GM23248 (cell line): ENCODE measurements around the gene LAMA2. TPM values are rescaled to one million over a fixed set of nuclear protein-coding genes. Genes with fewer than 3 reads are reported as not detected.
A peak's percentile ranks its signal among the peaks of the same experiment; 100 is the strongest.

Experiments
- DNase-seq: peaks from one replicate; pipeline ENCODE4 v3.0.0-alpha.2; 2015
- H2AFZ ChIP-seq: fragments of 200-600 bp; sonication (generic); 2 replicates; pipeline ENCODE4 v1.6.1; 2016; ENCODE audit warnings: antibody characterized with exemption
- H3F3A ChIP-seq: fragments of 200-600 bp; sonication (generic); 2 replicates; pipeline ENCODE4 v1.6.1; 2016; ENCODE audit warnings: mild to moderate bottlenecking, antibody characterized with exemption, mixed run types; ENCODE audit not compliant: insufficient read depth
- H3K27ac ChIP-seq: fragments of 200-600 bp; sonication (generic); 2 replicates; pipeline ENCODE4 v1.5.1; 2016; ENCODE audit warnings: mild to moderate bottlenecking
- H3K27me3 ChIP-seq: fragments of 200-600 bp; sonication (generic); replicated peaks from 2 replicates; pipeline ENCODE4 v1.6.1; 2016; ENCODE audit warnings: mild to moderate bottlenecking; ENCODE audit not compliant: insufficient read depth
- H3K36me3 ChIP-seq: fragments of 200-600 bp; sonication (generic); 2 replicates; pipeline ENCODE4 v1.6.1; 2016; ENCODE audit warnings: low read depth, mild to moderate bottlenecking
- H3K4me1 ChIP-seq: fragments of 200-600 bp; sonication (generic); 2 replicates; pipeline ENCODE4 v1.6.1; 2016; ENCODE audit warnings: mild to moderate bottlenecking; ENCODE audit not compliant: insufficient read depth
- H3K4me2 ChIP-seq: fragments of 200-600 bp; sonication (generic); one replicate; pipeline ENCODE4 v1.6.1; 2016; ENCODE audit warnings: mild to moderate bottlenecking; ENCODE audit not compliant: unreplicated experiment
- H3K4me3 ChIP-seq: fragments of 200-600 bp; sonication (generic); 2 replicates; pipeline ENCODE4 v1.5.1; 2016; ENCODE audit warnings: mild to moderate bottlenecking
- H3K79me2 ChIP-seq: fragments of 200-600 bp; sonication (generic); 2 replicates; pipeline ENCODE4 v1.6.1; 2016; ENCODE audit warnings: mild to moderate bottlenecking; ENCODE audit not compliant: insufficient read depth
- H3K9ac ChIP-seq: fragments of 200-600 bp; sonication (generic); 2 replicates; pipeline ENCODE4 v1.6.1; 2016; ENCODE audit warnings: mild to moderate bottlenecking
- H3K9me2 ChIP-seq: fragments of 200-600 bp; sonication (generic); 2 replicates; pipeline ENCODE4 v1.6.1; 2016; ENCODE audit warnings: mixed run types, mild to moderate bottlenecking, moderate library complexity; ENCODE audit not compliant: insufficient read depth
- H3K9me3 ChIP-seq: fragments of 200-600 bp; sonication (generic); one replicate; pipeline ENCODE4 v1.6.1; 2017; ENCODE audit warnings: low read depth
- H4K20me1 ChIP-seq: fragments of 200-600 bp; sonication (generic); 2 replicates; pipeline ENCODE4 v1.6.0; 2016; ENCODE audit not compliant: insufficient read depth
- EZH2 ChIP-seq: fragments of 200-600 bp; sonication (generic); IDR thresholded peaks from 2 replicates; pipeline ENCODE4 v1.6.1; 2018; ENCODE audit warnings: antibody characterized with exemption, mild to moderate bottlenecking; ENCODE audit not compliant: insufficient read depth, poor library complexity, severe bottlenecking
- EZH2phosphoT487 ChIP-seq: fragments of 200-600 bp; sonication (generic); IDR thresholded peaks from 2 replicates; pipeline ENCODE4 v1.6.1; 2018; ENCODE audit warnings: antibody characterized with exemption, moderate library complexity, mild to moderate bottlenecking, low read depth; ENCODE audit not compliant: insufficient read depth
- WGBS, 2 experiments: methylation state at CpG; one replicate each; pipeline ENCODE4 v1.1.6; 2015 to 2017; ENCODE audit warnings: low lambda C conversion rate in 2 of 2, low coverage in 1 of 2; ENCODE audit errors: missing lambda C conversion rate in 2 of 2; 5-methylcytosine and 5-hydroxymethylcytosine counted together
- in situ Hi-C: fragments of 300-500 bp; cut with MboI; formaldehyde crosslinking; loops from 2 replicates; pipeline ENCODE4 v1.15.0; 2020
- polyA plus RNA-seq: library from polyadenylated mRNA; unstranded; fragments of >200 nt; fragmentation: Nextera tagmentation; extraction: Ambion mirVana; gene quantifications from 2 replicates; pipeline ENCODE4 v1.2.1, GENCODE V29; 2016
- total RNA-seq: library from RNA; depleted of rRNA; stranded (reverse); fragments of >200 nt; shearing (Covaris generic); gene quantifications from 2 replicates; pipeline ENCODE4 v1.2.3, GENCODE V29; 2014

LAMA2 gene
- total and polyA plus RNA-seq, 2 experiments from 2014 or later, result 8.3 to 31.1 TPM

DNA sequence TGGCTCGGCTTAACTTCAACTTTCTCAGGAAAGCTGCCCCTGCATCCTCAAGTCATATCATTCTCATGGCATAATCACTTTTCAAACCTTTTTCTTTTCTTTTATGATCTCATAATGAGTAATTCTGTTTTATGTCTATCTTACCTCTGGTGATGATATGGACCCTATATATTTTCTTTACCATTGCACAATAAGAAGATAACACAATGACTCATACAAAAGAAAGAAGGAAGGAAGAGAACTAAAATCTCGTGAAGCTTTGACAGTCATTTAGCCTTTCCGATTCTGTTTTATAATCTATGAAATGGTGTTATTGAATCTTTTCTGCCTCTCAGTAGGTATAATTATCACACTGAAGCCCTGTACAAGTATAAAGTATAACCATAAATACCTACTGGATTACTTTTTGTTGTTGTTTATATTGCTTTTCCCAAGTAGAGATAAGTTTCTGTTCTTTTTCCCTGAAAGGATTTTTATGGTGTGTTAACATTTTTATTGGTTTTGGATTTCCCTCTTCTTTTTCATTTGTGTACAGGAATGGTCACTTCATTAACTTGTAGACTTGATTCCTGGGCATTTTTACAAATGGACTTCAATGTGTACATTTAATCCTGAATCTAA lies 300.9 kb downstream of the LAMA2 start:
- H3K9me3 ChIP-seq, result no peaks in the 10 kb centered on the region
- no peaks in the 10 kb centered on the region for H3K36me3 ChIP-seq
- H3K4me1 ChIP-seq, result peaks cover 57% of the 10 kb centered on the region
- peaks cover 35% of the 10 kb centered on the region for H3F3A ChIP-seq
- no peaks in the 10 kb centered on the region for H3K27me3 ChIP-seq
- H3K9me2 ChIP-seq, result no peaks in the 10 kb centered on the region
- no peaks in the 10 kb centered on the region for H4K20me1 ChIP-seq
- in situ Hi-C loops, result no loop called here
- peak overlapping the region; percentile 44 for H3K27ac ChIP-seq
- 0 out of 2 replicates have a peak overlapping the region, but pooled peaks have one; percentile 1 for H2AFZ ChIP-seq
- TF ChIP-seq EZH2phosphoT487, result no peak
- no peak for TF ChIP-seq EZH2
- H3K4me3 ChIP-seq, result no peak overlapping the region
- peak; percentile 52 for DNase-seq
- peak overlapping the region; percentile 31 for H3K4me2 ChIP-seq
- WGBS, 2 experiments, result 26 to 42% methylated on average over 3 of the region's 3 CpGs
- no peaks in the 10 kb centered on the region for H3K79me2 ChIP-seq
- no peak overlapping the region for H3K9ac ChIP-seq

DNA sequence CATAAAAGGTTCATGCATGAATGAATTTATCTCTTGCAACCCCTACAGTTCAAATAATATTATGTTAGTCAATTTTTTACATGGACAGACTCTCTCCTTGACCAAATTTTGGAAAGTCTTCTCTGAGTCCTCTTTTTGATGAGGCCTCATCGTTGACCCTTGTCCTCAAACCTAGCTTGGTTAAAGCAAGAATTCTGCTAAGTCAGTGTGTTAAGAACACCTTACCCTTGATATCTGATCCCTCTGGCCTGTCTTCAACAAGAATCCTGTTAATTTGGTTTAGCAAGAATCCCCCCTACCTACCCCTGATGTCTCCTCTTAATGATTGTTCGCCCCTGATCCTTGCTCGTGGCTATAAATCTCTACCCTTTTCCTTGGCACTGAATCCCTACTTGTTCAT lies 301.4 kb downstream of the LAMA2 start:
- in situ Hi-C loops, result no loop called here
- H3K9me2 ChIP-seq, result no peaks in the 10 kb centered on the region
- no peaks in the 10 kb centered on the region for H3K79me2 ChIP-seq
- H3K4me1 ChIP-seq, result peaks cover 63% of the 10 kb centered on the region
- peak overlapping the region; percentile 44 for H3K27ac ChIP-seq
- WGBS, 2 experiments, result 98 to 99% methylated on average over 3 of the region's 3 CpGs
- H3K4me2 ChIP-seq, result peak overlapping the region; percentile 48
- no peak overlapping the region for H2AFZ ChIP-seq
- TF ChIP-seq EZH2phosphoT487 (no peak), EZH2 (no peak)
- no peaks in the 10 kb centered on the region for H3K27me3 ChIP-seq
- no peak overlapping the region for H3K9ac ChIP-seq
- H3K9me3 ChIP-seq, result no peaks in the 10 kb centered on the region
- no peak overlapping the region for H3K4me3 ChIP-seq
- no peak for DNase-seq
- peaks cover 35% of the 10 kb centered on the region for H3F3A ChIP-seq
- H4K20me1 ChIP-seq, result no peaks in the 10 kb centered on the region
- no peaks in the 10 kb centered on the region for H3K36me3 ChIP-seq

DNA sequence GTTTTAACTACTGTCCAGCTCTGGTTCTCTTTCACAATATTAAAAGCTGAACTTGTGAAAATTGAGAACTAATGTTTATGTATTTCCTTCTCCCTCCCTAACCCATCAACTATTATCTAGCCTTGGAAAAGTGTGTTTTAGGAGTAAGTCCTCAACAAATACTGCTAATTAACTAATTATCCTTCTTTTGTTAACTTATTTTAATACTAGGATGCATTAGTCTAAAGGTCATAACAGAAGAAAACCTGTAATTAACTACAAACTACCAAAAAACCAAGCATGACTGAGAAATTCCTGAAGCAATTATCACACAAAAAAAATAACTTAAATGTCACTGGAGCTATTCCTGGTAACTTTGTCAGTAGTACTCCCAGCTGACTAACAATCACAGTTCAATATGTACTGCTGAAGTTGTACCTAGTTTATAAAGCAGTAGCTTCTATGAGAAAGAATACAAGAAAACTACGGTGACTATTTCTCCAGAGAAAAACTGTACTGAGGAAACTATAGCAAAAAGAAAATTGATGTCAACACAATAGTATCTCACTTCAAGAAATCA lies 301.9 kb downstream of the LAMA2 start:
- H3K79me2 ChIP-seq, result no peaks in the 10 kb centered on the region
- no peak overlapping the region for H3K4me3 ChIP-seq
- no peak for TF ChIP-seq EZH2phosphoT487
- TF ChIP-seq EZH2, result no peak
- H3K27me3 ChIP-seq, result no peaks in the 10 kb centered on the region
- H4K20me1 ChIP-seq, result no peaks in the 10 kb centered on the region
- no peak overlapping the region for H2AFZ ChIP-seq
- H3K27ac ChIP-seq, result peak overlapping the region; percentile 44
- H3K4me1 ChIP-seq, result peaks cover 63% of the 10 kb centered on the region
- H3K36me3 ChIP-seq, result no peaks in the 10 kb centered on the region
- peak overlapping the region; percentile 48 for H3K4me2 ChIP-seq
- peak overlapping the region; percentile 5; the same call in 1 of the 2 replicates for H3K9ac ChIP-seq
- H3K9me3 ChIP-seq, result no peaks in the 10 kb centered on the region
- H3K9me2 ChIP-seq, result no peaks in the 10 kb centered on the region
- DNase-seq, result peak; percentile 49
- H3F3A ChIP-seq, result peaks cover 35% of the 10 kb centered on the region
- WGBS, 2 experiments, result 89 to 93% methylated on average over 1 of the region's 1 CpG
- in situ Hi-C loops, result no loop called here

DNA sequence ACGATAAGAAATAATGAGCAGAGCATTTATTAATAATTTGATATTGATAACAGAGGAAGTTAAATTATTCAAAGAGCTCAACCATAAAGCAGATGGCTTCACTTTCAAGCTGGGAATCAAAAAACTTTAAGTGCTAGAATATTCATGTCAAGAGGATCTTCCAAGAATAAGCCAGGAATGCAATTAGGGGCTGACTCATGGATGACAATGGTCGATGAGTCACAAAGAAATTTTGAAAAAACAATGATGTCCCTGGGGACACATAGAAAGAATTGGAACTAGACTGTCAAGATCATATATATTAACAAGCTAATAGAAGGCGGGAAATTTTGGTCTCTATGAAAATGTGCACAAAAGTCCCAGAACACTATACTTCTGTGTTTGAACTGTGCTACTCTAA lies 304.1 kb downstream of the LAMA2 start:
- H4K20me1 ChIP-seq, result no peaks in the 10 kb centered on the region
- H3K4me3 ChIP-seq, result no peak overlapping the region
- peak overlapping the region; percentile 54 for H3K27ac ChIP-seq
- peaks cover 35% of the 10 kb centered on the region for H3F3A ChIP-seq
- TF ChIP-seq EZH2 (no peak), EZH2phosphoT487 (peak; percentile 77; the same call in 1 of the 2 replicates)
- no peak overlapping the region for H3K9ac ChIP-seq
- peak; percentile 92 for DNase-seq
- H3K27me3 ChIP-seq, result no peaks in the 10 kb centered on the region
- peak overlapping the region; percentile 58 for H3K4me2 ChIP-seq
- in situ Hi-C loops, result no loop called here
- H3K79me2 ChIP-seq, result no peaks in the 10 kb centered on the region
- WGBS, 2 experiments, result 10 to 16% methylated on average over 3 of the region's 3 CpGs
- peaks cover 63% of the 10 kb centered on the region for H3K4me1 ChIP-seq
- H2AFZ ChIP-seq, result no peak overlapping the region
- no peaks in the 10 kb centered on the region for H3K36me3 ChIP-seq
- H3K9me2 ChIP-seq, result no peaks in the 10 kb centered on the region
- H3K9me3 ChIP-seq, result no peaks in the 10 kb centered on the region
